ENCODE data around the gene VWA8. TPM values are rescaled to one million over a fixed set of nuclear protein-coding genes. Genes with fewer than 3 reads are reported as not detected.

VWA8 gene
- total and polyA plus RNA-seq, 2 of the 13 experiments (the other 11 are each of a cell fraction or from before 2014, with no cell fraction given) = 9.1 to 17.3 TPM

- TF ChIP-seq ZHX1 (CRISPR knock-in tag; IDR thresholded peaks at IDR 0.05; ENCODE audit: low read depth) (no peak), HNF1A (IDR thresholded peaks at IDR 0.05; ENCODE audit: low read depth) (no peak), HNF1A (CRISPR knock-in tag; IDR thresholded peaks at IDR 0.05; ENCODE audit: borderline replicate concordance) (peak; percentile 35; the same call in 1 of the 2 replicates), FOXP1 (IDR thresholded peaks at IDR 0.05) (no peak), FOXP1 (CRISPR knock-in tag; IDR thresholded peaks at IDR 0.05) (peak; percentile 56; the same call in 1 of the 2 replicates), GATAD2A (CRISPR knock-in tag; IDR thresholded peaks at IDR 0.05) (peak; percentile 67), FOXP4 (CRISPR knock-in tag; IDR thresholded peaks at IDR 0.05) (peak; percentile 47), ISL2 (CRISPR knock-in tag; IDR thresholded peaks at IDR 0.05) (peak; percentile 67; the same call in 1 of the 2 replicates), SRSF1 (optimal IDR thresholded peaks at IDR 0.05; ENCODE audit: low read depth, low read length) (no peak), SOX6 (IDR thresholded peaks at IDR 0.05) (no peak), SOX6 (CRISPR knock-in tag; IDR thresholded peaks at IDR 0.05) (peak; percentile 27), ONECUT2 (CRISPR knock-in tag; IDR thresholded peaks at IDR 0.05) (peak; percentile 88), ARID5B (CRISPR knock-in tag; IDR thresholded peaks at IDR 0.05) (peak; percentile 74), FOXA1 (IDR thresholded peaks at IDR 0.05) (peak; percentile 61), FOXA1 (CRISPR knock-in tag; IDR thresholded peaks at IDR 0.05) (peak; percentile 90), TCF7 (IDR thresholded peaks at IDR 0.05; ENCODE audit: low read depth) (peak; percentile 68), KLF9 (CRISPR knock-in tag; IDR thresholded peaks at IDR 0.05; ENCODE audit: low read depth) (no peak), ZSCAN25 (CRISPR knock-in tag; IDR thresholded peaks at IDR 0.05) (no peak), DR1 (CRISPR knock-in tag; IDR thresholded peaks at IDR 0.05) (no peak)
These were observed 16.1 kb downstream of the VWA8 start (continued) for GRCh38 chr13:41944635-41945397.
